ENCODE results near the gene RYR2. TPM values are rescaled to one million over a fixed set of nuclear protein-coding genes. Genes with fewer than 3 reads are reported as not detected.

Gene RYR2
- total RNA-seq, 1 experiment from 2014 or later = 3.4 TPM

- H3K36me3 Mint-ChIP-seq (ENCODE audit: insufficient read depth in 1 of 3, low read depth in 3 of 3) = peaks cover 9 to 12% (median 11%) of the 10 kb centered on the region in 3 experiments; a peak in 6 of 7 replicates
- Histone ChIP-seq H3K4me1 (ENCODE audit: insufficient read depth, low read length) (no peaks in the 10 kb centered on the region), H3K18ac (ENCODE audit: insufficient read length, low read depth, low read length) (no peak overlapping the region), H3K14ac (ENCODE audit: insufficient read depth, low read length) (no peak overlapping the region), H4K91ac (ENCODE audit: insufficient read length, low read depth, low read length) (no peak overlapping the region), H2AFZ (ENCODE audit: low read length) (no peak overlapping the region), H3K9ac (ENCODE audit: extremely low read depth, insufficient read length, low read length) (no peak overlapping the region), H4K20me1 (ENCODE audit: control insufficient read depth, insufficient read depth, insufficient read length) (no peaks in the 10 kb centered on the region), H4K8ac (replicated peaks; ENCODE audit: insufficient read length, low read depth, low read length) (no peak overlapping the region), H3K79me1 (ENCODE audit: insufficient read depth, low read depth, low read length, poor library complexity, severe bottlenecking) (no peaks in the 10 kb centered on the region), H2BK12ac (ENCODE audit: insufficient read length, low read depth, low read length) (no peak overlapping the region), H3K27me3 (ENCODE audit: insufficient read depth, low read length) (no peaks in the 10 kb centered on the region), H3T11ph (ENCODE audit: low read length) (no peak overlapping the region), H2BK20ac (ENCODE audit: low read depth, low read length, poor library complexity, severe bottlenecking) (no peak overlapping the region), H2AK5ac (ENCODE audit: insufficient read length, low read length) (no peak overlapping the region), H3K79me2 (ENCODE audit: insufficient read depth, low read length) (no peaks in the 10 kb centered on the region), H2BK120ac (ENCODE audit: low read depth, low read length, poor library complexity, severe bottlenecking) (no peak overlapping the region), H2BK5ac (ENCODE audit: insufficient read length, low read length) (no peak overlapping the region), H3K23me2 (ENCODE audit: insufficient read length, low read depth, low read length, poor library complexity, severe bottlenecking) (no peaks in the 10 kb centered on the region), H3K4ac (ENCODE audit: low read depth, low read length) (no peak overlapping the region), H4K5ac (ENCODE audit: insufficient read length, low read depth, low read length) (no peak overlapping the region), H2BK15ac (ENCODE audit: low read depth, low read length) (no peak overlapping the region), H3K23ac (ENCODE audit: insufficient read length, low read depth, low read length) (no peak overlapping the region), H3K4me2 (ENCODE audit: insufficient read depth, insufficient read length, low read length) (no peak overlapping the region), H3K56ac (ENCODE audit: insufficient read length, low read depth, low read length) (no peak overlapping the region), H3K27ac (ENCODE audit: insufficient read length, low read depth, low read length) (no peak overlapping the region), H3K9me3 (ENCODE audit: control insufficient read depth, low read depth, low read length) (no peaks in the 10 kb centered on the region)
- H3K4me3 Mint-ChIP-seq = no peak overlapping the region
- H3K9me3 Mint-ChIP-seq = peaks cover 5 to 6% of the 10 kb centered on the region in 2 experiments; a peak in 4 of 5 replicates
- DNase-seq = no peak
- no peaks in the 10 kb centered on the region for H3K4me1 Mint-ChIP-seq
- TF ChIP-seq CTCF (conservative IDR thresholded peaks at IDR 0.05) = no peak
- no peaks in the 10 kb centered on the region for H3K27me3 Mint-ChIP-seq (ENCODE audit: low read depth)
- no CpG with 5 or more reads among the region's 5 CpGs for WGBS (ENCODE audit: extremely low coverage, insufficient read length, low lambda C conversion rate)
- no peak overlapping the region for H3K27ac Mint-ChIP-seq
Measured at GRCh38 chr1:237664348-237664747, 622.4 kb downstream of the RYR2 start.
